ENCODE results near the gene CELF3. TPM values are rescaled to one million over a fixed set of nuclear protein-coding genes. Genes with fewer than 3 reads are reported as not detected.

The CELF3 gene
- total RNA-seq, 4 donors from 2014 or later, result 1.3 to 2.7 (median 1.6) TPM; not detected in 1

GRCh38 chr1:151703813-151704212, 12.8 kb downstream of the CELF3 start:
- Histone ChIP-seq H3K9me3 (no peaks in the 10 kb centered on the region), H3K27ac (no peak overlapping the region), H3K27me3 (no peaks in the 10 kb centered on the region), H3K36me3 (peaks cover 0 to 16% (median 2%) of the 10 kb centered on the region in 4 donors), H3K4me1 (peaks cover 0 to 9% (median 4%) of the 10 kb centered on the region in 4 donors), H3K4me3 (no peak overlapping the region)
- 60 to 74% methylated on average over 4 to 17 of the region's 17 CpGs for WGBS, 2 donors (ENCODE audit: low coverage in 1 of 2)
- intact Hi-C loops (cut with DNase I; ENCODE audit: low total_unique reads) (loop anchor here (1.0 kb wide), 1 partner anchor 106 kb away; no protein-coding TSS in a partner anchor), in situ Hi-C loops (cut with MboI; ENCODE audit: low pct_ligation_motif_present in 1 of 4, low pct_unique_long_range_greater_than_20kb in 1 of 4, low sequenced_read_pairs in 3 of 4) (no loop called here)
- no peak for DNase-seq
- no peak for TF ChIP-seq CTCF (IDR thresholded peaks at IDR 0.05)
- no peak for TF ChIP-seq POLR2AphosphoS5 (IDR thresholded peaks at IDR 0.05)
- no peak for TF ChIP-seq POLR2A (IDR thresholded peaks at IDR 0.05)
- TF ChIP-seq EP300 (IDR thresholded peaks at IDR 0.05; ENCODE audit: low read depth), result no peak

- Histone ChIP-seq H3K27ac (no peak overlapping the region), H3K27me3 (no peaks in the 10 kb centered on the region), H3K4me3 (no peak overlapping the region), H3K4me1 (peaks cover 0 to 9% (median 4%) of the 10 kb centered on the region in 4 donors), H3K9me3 (no peaks in the 10 kb centered on the region), H3K36me3 (peaks cover 0 to 16% (median 2%) of the 10 kb centered on the region in 4 donors)
- intact Hi-C loops (cut with DNase I; ENCODE audit: low total_unique reads) (no loop called here), in situ Hi-C loops (cut with MboI; ENCODE audit: low pct_ligation_motif_present in 1 of 4, low pct_unique_long_range_greater_than_20kb in 1 of 4, low sequenced_read_pairs in 3 of 4) (no loop called here)
- 57% methylated on average over 8 of the region's 8 CpGs; no CpG with 5 or more reads in 1 of the 2 donors for WGBS, 2 donors (ENCODE audit: low coverage in 1 of 2)
- no peak for DNase-seq
- TF ChIP-seq POLR2AphosphoS5 (IDR thresholded peaks at IDR 0.05), result no peak
- no peak for TF ChIP-seq POLR2A (IDR thresholded peaks at IDR 0.05)
- no peak for TF ChIP-seq CTCF (IDR thresholded peaks at IDR 0.05)
- TF ChIP-seq EP300 (IDR thresholded peaks at IDR 0.05; ENCODE audit: low read depth), result no peak
Observed at GRCh38 chr1:151702936-151703335, 13.7 kb downstream of the CELF3 start.

- no peak for DNase-seq
- H3K27ac ChIP-seq, result no peak overlapping the region
- H3K9me3 ChIP-seq, result no peaks in the 10 kb centered on the region
- in situ Hi-C loops (cut with MboI; ENCODE audit: low pct_ligation_motif_present in 1 of 4, low pct_unique_long_range_greater_than_20kb in 1 of 4, low sequenced_read_pairs in 3 of 4) (no loop called here), intact Hi-C loops (cut with DNase I; ENCODE audit: low total_unique reads) (no loop called here)
- H3K4me3 ChIP-seq, result no peak overlapping the region
- 83 to 92% methylated on average over 1 to 5 of the region's 5 CpGs for WGBS, 2 donors (ENCODE audit: low coverage in 1 of 2)
- TF ChIP-seq CTCF (IDR thresholded peaks at IDR 0.05), result no peak
- no peak for TF ChIP-seq EP300 (IDR thresholded peaks at IDR 0.05; ENCODE audit: low read depth)
- TF ChIP-seq POLR2A (IDR thresholded peaks at IDR 0.05), result no peak
- no peak for TF ChIP-seq POLR2AphosphoS5 (IDR thresholded peaks at IDR 0.05)
- H3K27me3 ChIP-seq, result no peaks in the 10 kb centered on the region
- H3K4me1 ChIP-seq, result peaks cover 0 to 9% (median 4%) of the 10 kb centered on the region in 4 donors
- peaks cover 0 to 16% (median 5%) of the 10 kb centered on the region in 4 donors for H3K36me3 ChIP-seq
Observed at GRCh38 chr1:151701515-151701914, 15.1 kb downstream of the CELF3 start.

GRCh38 chr1:151693057-151693651, 23.4 kb downstream of the CELF3 start:
- no peak for DNase-seq
- intact Hi-C loops (cut with DNase I; ENCODE audit: low total_unique reads), result loop anchor here (5.0 kb wide), 1 partner anchor 39 kb away; no protein-coding TSS in a partner anchor
- WGBS, 2 donors (ENCODE audit: low coverage in 1 of 2), result 63 to 68% methylated on average over 4 of the region's 4 CpGs

More at GRCh38 chr1:151693057-151693651, 23.4 kb downstream of the CELF3 start:
- Histone ChIP-seq H3K4me1 (no peaks in the 10 kb centered on the region), H3K27me3 (no peaks in the 10 kb centered on the region), H3K36me3 (peaks cover 0 to 26% (median 5%) of the 10 kb centered on the region in 4 donors), H3K9me3 (no peaks in the 10 kb centered on the region), H3K27ac (no peak overlapping the region), H3K4me3 (no peak overlapping the region)
- in situ Hi-C loops (cut with MboI; ENCODE audit: low pct_ligation_motif_present in 1 of 4, low pct_unique_long_range_greater_than_20kb in 1 of 4, low sequenced_read_pairs in 3 of 4), result no loop called here
- TF ChIP-seq CTCF (IDR thresholded peaks at IDR 0.05) (peak; percentile 26 to 59 (median 54)), POLR2A (IDR thresholded peaks at IDR 0.05) (no peak)

All from transverse colon (tissue), 4 donors.